ENCODE measurements around the gene ABHD5. TPM values are rescaled to one million over a fixed set of nuclear protein-coding genes. Genes with fewer than 3 reads are reported as not detected.

Gene ABHD5
- total RNA-seq, 1 experiment from 2014 or later, result 9.9 TPM

DNA sequence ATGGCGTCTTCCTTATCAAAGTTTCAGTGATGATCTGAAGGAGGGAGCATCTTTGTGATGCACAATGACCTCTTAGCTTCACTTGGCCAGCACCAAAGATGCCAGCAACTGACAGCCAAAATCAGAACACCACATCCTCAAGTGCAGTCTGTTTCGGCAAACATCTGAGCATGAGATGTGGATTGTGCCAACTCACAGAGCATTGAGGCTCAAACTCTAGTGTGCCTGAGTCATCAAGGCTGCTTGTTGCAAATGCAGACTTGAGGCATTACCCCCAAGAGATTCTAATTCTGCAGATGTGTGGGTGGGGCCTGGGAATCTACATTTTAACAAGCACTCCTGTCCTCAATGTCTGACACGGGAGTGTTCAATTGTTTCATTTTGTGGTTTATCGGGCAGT lies 35.8 kb downstream of the ABHD5 start:
- H3K4me1 ChIP-seq (ENCODE audit: insufficient read depth, low read length, poor library complexity, severe bottlenecking), result no peaks in the 10 kb centered on the region
- intact Hi-C loops (cut with micrococcal nuclease; ENCODE audit: unreplicated experiment), result no loop called here
- no peak overlapping the region for H3K4me3 ChIP-seq (ENCODE audit: low read depth, low read length, poor library complexity, severe bottlenecking)
- POLR2A ChIA-PET (ENCODE audit: low non-redundant PET), result no interaction called here
- no peaks in the 10 kb centered on the region for H3K27me3 ChIP-seq (replicated peaks; ENCODE audit: insufficient read depth, low read depth, low read length, poor library complexity)
- CTCF ChIA-PET, result no interaction called here
- DNase-seq (ENCODE audit: low spot score), result no peak
- H3K27ac ChIP-seq (ENCODE audit: low read depth, low read length, poor library complexity, severe bottlenecking), result no peak overlapping the region
- BruUV-seq (replicated peaks), result no TSS peak
- no peaks in the 10 kb centered on the region for H3K9me3 ChIP-seq (ENCODE audit: low read depth, low read length, poor library complexity, severe bottlenecking)
- no peaks in the 10 kb centered on the region for H3K36me3 ChIP-seq (ENCODE audit: insufficient read depth, low read length, poor library complexity, severe bottlenecking)
- TF ChIP-seq EZH2 (IDR thresholded peaks at IDR 0.05; ENCODE audit: borderline replicate concordance, low read depth, low read length, poor library complexity, severe bottlenecking), result no peak
- TF ChIP-seq, protein P1, sequence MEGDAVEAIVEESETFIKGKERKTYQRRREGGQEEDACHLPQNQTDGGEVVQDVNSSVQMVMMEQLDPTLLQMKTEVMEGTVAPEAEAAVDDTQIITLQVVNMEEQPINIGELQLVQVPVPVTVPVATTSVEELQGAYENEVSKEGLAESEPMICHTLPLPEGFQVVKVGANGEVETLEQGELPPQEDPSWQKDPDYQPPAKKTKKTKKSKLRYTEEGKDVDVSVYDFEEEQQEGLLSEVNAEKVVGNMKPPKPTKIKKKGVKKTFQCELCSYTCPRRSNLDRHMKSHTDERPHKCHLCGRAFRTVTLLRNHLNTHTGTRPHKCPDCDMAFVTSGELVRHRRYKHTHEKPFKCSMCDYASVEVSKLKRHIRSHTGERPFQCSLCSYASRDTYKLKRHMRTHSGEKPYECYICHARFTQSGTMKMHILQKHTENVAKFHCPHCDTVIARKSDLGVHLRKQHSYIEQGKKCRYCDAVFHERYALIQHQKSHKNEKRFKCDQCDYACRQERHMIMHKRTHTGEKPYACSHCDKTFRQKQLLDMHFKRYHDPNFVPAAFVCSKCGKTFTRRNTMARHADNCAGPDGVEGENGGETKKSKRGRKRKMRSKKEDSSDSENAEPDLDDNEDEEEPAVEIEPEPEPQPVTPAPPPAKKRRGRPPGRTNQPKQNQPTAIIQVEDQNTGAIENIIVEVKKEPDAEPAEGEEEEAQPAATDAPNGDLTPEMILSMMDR (conservative IDR thresholded peaks at IDR 0.05; ENCODE audit: low read depth, low read length), result no peak

DNA sequence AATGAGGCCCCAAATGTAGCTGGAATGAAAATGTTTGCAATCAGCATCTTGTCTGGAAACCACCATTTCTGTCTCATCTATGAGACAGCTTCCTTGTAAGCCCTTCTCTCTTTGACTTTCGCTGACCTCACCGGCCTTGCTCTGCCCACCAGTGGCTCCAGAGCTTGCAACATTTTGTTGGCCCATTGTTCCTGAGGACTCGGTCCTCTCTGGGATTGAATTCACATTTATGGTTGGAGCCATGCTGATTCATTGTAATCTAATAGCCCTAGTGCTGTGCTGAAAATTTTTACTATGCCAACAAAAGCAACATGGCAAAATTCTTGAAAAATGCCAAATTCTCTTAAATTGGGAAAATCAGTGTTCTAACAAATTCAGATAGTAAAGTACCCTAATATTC lies 37.2 kb downstream of the ABHD5 start:
- Histone ChIP-seq H3K9me3 (ENCODE audit: low read depth, low read length, poor library complexity, severe bottlenecking) (no peaks in the 10 kb centered on the region), H3K27me3 (replicated peaks; ENCODE audit: insufficient read depth, low read depth, low read length, poor library complexity) (no peaks in the 10 kb centered on the region), H3K27ac (ENCODE audit: low read depth, low read length, poor library complexity, severe bottlenecking) (no peak overlapping the region), H3K4me3 (ENCODE audit: low read depth, low read length, poor library complexity, severe bottlenecking) (no peak overlapping the region), H3K4me1 (ENCODE audit: insufficient read depth, low read length, poor library complexity, severe bottlenecking) (no peaks in the 10 kb centered on the region), H3K36me3 (ENCODE audit: insufficient read depth, low read length, poor library complexity, severe bottlenecking) (no peaks in the 10 kb centered on the region)
- DNase-seq (ENCODE audit: low spot score), result no peak
- POLR2A ChIA-PET (ENCODE audit: low non-redundant PET), result no interaction called here
- no peak for TF ChIP-seq EZH2 (IDR thresholded peaks at IDR 0.05; ENCODE audit: borderline replicate concordance, low read depth, low read length, poor library complexity, severe bottlenecking)
- TF ChIP-seq, protein P1 (conservative IDR thresholded peaks at IDR 0.05; ENCODE audit: low read depth, low read length), result no peak
- CTCF ChIA-PET, result no interaction called here
- no TSS peak for BruUV-seq (replicated peaks)
- intact Hi-C loops (cut with micrococcal nuclease; ENCODE audit: unreplicated experiment), result no loop called here

DNA sequence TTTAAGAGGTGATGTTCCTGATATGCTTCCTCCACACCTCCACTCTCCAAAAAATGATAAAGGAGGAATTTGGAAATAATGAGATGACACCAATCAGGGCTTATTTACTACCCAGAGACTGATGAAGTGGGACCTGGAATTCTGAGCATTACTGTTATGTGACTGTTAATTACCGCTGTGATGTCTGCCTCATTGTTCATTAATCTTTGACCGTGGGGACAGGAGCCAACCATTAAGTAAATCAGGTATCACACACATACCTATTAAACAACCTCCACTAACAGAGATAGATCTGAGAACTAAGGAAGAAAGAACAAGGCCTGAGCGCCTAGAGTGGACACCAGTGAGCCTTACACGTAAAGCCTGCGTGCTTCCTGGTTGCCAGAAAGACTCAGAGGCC lies 37.7 kb downstream of the ABHD5 start:
- TF ChIP-seq, protein P1 (conservative IDR thresholded peaks at IDR 0.05; ENCODE audit: low read depth, low read length), result no peak
- TF ChIP-seq EZH2 (IDR thresholded peaks at IDR 0.05; ENCODE audit: borderline replicate concordance, low read depth, low read length, poor library complexity, severe bottlenecking), result no peak
- Histone ChIP-seq H3K27me3 (replicated peaks; ENCODE audit: insufficient read depth, low read depth, low read length, poor library complexity) (no peaks in the 10 kb centered on the region), H3K4me3 (ENCODE audit: low read depth, low read length, poor library complexity, severe bottlenecking) (no peak overlapping the region), H3K9me3 (ENCODE audit: low read depth, low read length, poor library complexity, severe bottlenecking) (no peaks in the 10 kb centered on the region), H3K4me1 (ENCODE audit: insufficient read depth, low read length, poor library complexity, severe bottlenecking) (no peaks in the 10 kb centered on the region), H3K36me3 (ENCODE audit: insufficient read depth, low read length, poor library complexity, severe bottlenecking) (no peaks in the 10 kb centered on the region), H3K27ac (ENCODE audit: low read depth, low read length, poor library complexity, severe bottlenecking) (no peak overlapping the region)
- no TSS peak for BruUV-seq (replicated peaks)
- intact Hi-C loops (cut with micrococcal nuclease; ENCODE audit: unreplicated experiment), result no loop called here
- DNase-seq (ENCODE audit: low spot score), result no peak
- POLR2A ChIA-PET (ENCODE audit: low non-redundant PET), result no interaction called here
- CTCF ChIA-PET, result no interaction called here
